ENCODE measurements around the gene SIAH2.

Gene SIAH2

DNA sequence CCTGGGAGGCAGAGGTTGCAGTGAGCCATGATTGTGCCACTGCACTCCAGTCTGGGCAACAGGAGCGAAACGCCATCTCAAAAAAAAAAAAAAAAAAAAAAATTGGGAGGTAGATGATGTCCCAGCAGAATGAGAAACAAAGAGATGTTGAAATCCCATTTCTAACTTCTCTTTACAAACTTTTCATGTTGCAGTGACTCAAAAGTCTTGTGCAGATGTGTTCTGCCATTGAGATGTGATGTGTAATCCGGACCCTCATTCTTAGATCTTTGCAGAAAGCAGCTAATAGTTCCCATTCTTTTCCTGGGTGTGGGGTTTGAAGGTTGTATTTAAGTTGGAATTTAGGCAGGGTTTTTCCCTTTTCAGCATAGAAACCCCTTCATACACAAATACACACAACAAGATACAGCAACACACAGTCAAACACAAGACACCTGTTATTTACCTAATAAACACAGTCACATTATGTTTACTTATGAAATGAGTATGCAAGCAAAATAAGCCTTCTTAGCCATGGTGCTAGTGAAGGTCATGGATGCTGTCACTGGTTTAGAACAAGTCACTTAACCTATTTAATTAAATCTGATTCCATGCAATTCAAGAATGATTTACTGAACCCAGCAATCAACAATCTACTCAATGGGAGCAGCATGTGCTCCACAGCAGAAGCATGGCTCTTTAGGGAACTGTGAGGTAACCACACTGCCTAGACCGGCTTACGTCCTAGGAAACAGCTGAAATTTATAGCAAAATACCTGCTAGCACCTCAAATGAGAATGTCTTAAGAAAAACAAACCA is 14.9 kb downstream of the SIAH2 start:
- DNase-seq = no peak

DNA sequence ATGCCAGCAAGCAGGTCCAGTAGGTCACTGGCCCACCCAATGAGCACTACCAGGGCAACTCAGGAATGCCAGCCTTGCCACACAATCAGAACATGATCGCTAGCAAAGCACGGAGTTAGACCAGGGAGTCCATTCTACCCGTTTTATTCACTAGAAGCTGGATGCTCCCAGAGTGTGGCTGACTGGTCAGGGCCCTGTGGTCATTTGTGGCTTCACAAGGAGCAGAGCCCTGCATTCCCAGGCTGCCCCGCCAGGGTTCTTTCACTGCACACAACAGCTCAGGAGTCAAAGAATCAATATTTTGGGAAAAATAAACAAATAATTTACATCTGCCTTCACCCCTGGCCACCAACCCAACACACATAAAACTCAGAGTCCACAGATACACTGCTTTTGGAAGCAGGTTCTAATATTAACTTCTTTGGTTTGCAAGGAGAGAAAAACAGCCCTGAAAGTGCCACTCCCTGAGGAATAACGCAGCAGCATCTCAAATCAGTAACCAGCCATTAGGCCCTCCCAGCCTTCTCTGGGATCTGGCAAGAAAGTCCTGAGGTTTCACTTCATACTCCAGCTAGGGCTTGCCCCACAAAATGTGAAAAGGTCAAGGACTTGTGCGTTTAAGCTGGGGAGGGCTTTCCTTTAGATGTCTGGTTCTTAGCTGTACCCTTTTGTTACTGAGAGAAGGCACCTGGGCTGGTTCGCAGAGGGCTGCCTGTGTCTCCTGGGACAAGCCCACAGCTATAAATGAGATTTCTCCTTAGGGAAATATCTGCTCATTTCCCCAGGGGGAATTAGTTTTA is 16.0 kb downstream of the SIAH2 start:
- DNase-seq = no peak

GRCh38 chr3:150745832-150746231 is 17.1 kb downstream of the SIAH2 start:
- DNase-seq = no peak

DNA sequence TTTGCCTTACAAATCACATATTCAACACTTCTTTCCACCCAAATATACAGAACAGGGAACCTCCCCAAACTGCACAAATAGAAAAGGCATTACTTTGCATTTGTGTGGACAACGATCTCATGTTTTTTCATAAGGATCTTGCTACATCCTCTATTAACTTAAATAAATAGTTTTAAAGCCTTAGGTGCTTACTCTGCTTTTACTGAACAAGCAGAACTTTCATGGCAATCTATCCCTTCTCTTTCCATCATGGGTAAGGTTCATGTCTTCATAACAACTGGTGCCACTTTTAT is 18.1 kb downstream of the SIAH2 start:
- DNase-seq = no peak

GRCh38 chr3:150744041-150744918 is 18.7 kb downstream of the SIAH2 start:
- no peak for DNase-seq

DNA sequence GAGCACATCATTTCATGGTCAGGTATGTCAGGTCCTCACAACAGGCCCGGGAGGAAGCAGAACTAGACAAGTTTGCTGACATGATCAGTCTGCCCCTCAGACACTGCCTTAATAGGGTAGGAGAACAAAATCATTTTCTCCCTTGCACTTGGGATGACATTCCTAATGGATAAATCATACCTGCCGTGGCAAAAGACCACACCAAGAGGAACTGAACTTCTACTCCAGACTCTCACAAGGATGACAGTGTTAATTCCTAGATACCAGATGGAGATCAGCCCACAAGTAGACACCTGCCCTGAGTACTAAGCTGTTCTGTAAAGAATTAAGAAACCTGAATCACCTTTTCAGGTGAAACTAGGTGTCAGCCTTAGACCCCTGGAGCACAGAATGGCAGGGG is 19.5 kb downstream of the SIAH2 start:
- no peak for DNase-seq

GRCh38 chr3:150742679-150743078 is 20.3 kb downstream of the SIAH2 start:
- no peak for DNase-seq

DNA sequence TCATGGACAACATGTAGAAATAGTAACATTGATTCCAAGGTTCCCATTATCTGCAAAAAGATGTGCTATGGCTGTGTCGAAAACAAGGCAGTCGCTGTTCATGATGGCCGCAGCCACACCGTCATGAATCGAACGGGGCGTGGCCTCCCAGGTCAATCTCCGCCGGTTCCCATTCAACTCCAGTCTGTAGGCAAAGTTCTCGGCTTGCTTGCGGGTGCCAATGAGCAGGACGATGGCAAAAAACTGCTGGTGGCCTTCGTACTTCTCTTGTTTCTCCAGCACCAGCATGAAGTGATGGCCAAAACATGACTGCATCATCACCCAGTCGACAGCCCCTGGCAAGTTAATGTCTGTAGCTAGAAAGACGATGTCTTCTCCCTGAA is 20.8 kb downstream of the SIAH2 start:
- no peak for DNase-seq

DNA sequence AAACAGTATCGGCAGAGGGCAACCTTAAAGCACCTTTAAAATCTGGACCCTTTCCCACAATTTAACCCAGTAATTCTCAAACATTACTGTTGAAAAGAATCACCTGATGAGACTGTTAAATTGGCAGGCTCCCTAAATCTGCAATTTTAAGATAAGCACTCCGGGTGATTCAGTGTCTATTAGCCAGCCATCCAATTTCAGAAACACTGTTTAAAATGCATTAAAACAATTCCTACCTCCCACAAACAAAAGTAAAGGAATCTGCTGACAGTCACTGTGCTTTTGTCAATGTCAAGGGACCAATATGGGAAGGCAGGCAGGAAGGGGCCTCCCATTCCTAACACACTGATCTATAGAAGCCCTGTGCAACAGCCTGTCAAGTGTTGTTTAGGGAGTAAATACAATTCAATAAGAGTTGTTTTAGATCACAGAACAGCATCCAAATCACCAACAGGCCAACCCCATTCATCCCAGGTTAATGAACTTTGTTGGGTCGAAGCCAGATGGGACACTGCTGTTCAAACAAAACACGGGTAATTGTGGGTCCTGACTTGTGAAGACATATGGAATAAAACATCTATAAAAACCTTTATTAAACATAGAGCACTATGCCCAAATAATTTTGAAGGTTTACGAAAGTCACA is 21.4 kb downstream of the SIAH2 start:
- DNase-seq = no peak

GRCh38 chr3:150740733-150741496 is 22.1 kb downstream of the SIAH2 start:
- DNase-seq = no peak

GRCh38 chr3:150739877-150740645 is 22.9 kb downstream of the SIAH2 start:
- no peak for DNase-seq

GRCh38 chr3:150739200-150739863 is 23.6 kb downstream of the SIAH2 start:
- DNase-seq = no peak

DNA sequence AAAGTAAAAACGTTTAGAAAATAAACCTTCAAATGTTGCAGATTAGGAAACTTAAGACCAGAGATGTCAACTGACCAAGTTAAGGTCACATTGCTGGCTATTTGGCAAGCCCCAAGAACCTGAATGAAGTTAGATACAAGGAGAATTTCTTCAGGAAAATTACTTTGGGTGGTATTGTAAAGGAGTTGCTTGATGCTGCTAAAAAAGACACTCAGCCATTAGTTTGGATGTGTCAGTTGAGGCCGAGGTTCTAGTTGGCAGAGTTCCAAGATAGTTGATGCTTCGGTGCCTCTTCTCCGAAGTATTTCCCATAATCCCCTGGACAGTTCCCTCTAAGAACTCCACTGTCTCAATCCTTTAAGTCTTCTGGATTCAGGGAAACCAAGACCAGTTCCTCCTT is 24.3 kb downstream of the SIAH2 start:
- no peak for DNase-seq

GRCh38 chr3:150737874-150738679 is 24.9 kb downstream of the SIAH2 start:
- DNase-seq = no peak

DNA sequence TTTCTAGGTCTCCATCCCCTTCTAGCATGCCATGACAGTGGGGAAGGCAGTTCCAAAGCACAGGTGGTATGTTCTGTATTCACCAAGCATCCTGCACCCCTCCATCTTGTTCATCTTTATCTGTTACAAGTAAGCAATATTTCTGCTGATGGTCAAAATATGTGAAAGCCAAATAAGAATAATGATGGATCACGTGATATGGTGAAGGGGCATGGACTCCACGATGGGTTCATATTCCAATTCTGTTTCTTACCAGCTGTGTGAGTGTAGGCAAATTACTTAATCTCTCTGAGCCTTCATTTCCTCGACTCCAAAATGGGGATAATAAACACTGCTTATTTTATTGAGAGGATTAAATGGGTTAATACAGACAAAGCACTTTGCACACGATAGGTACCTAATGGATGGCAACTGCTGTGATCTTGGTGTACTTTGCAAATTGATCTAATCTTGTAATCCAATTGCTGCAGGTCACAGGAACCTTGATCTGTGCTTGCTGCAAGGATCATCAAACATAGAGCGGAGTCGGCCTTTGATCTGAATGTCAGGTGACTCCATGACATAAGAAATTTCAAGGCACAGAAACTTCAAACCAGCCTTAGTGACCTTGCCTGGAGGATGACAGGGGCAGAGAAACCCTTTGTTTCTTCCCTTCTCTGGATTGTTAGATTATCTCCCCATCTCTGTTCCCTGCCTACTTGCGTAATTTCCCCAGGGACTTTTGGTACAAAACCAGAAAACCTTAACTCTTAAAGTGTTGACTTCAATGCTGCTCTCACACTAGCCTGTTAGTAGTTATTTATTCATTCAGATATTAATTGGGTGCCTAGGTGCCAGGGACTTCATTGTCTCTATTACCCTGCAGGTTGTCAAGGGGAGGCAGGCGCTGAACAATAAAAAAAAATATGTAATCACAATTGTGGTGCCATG is 25.8 kb downstream of the SIAH2 start:
- DNase-seq = no peak

DNA sequence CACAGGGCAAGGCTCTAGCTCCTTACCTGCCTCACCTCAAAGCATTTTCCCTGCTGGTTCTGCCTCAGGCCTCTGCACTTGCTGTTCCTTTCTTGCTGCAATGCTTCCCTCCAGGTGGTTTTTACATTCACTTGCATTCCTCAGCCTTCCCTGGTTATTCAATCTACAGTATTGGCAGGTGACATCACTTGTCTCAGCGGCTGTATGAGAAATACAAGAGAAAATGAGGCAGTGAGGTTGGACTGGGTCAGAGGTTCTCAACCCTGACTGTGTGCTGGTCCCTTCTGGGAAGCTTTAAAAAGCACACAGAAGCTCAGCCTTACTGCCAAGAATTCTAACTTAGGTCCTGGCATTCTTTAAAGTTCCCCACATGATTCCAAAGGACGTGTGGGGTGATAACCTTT is 26.7 kb downstream of the SIAH2 start:
- DNase-seq = no peak

DNA sequence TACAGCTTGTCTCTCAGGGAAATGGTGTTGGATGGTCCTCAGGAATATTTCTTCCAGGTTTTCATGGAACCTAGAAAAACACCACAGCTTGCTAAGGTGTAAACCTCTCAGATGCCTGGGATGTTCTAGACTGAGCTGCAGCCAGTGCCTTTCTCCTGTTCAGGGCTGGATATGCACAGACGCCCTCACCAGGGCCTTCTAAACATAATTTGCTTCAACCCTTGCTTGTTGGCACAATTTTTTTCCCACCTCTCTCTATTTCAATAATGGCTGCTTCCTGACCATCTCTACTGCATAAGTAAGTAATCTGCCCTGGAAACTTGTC is 28.2 kb downstream of the SIAH2 start:
- no peak for DNase-seq

DNA sequence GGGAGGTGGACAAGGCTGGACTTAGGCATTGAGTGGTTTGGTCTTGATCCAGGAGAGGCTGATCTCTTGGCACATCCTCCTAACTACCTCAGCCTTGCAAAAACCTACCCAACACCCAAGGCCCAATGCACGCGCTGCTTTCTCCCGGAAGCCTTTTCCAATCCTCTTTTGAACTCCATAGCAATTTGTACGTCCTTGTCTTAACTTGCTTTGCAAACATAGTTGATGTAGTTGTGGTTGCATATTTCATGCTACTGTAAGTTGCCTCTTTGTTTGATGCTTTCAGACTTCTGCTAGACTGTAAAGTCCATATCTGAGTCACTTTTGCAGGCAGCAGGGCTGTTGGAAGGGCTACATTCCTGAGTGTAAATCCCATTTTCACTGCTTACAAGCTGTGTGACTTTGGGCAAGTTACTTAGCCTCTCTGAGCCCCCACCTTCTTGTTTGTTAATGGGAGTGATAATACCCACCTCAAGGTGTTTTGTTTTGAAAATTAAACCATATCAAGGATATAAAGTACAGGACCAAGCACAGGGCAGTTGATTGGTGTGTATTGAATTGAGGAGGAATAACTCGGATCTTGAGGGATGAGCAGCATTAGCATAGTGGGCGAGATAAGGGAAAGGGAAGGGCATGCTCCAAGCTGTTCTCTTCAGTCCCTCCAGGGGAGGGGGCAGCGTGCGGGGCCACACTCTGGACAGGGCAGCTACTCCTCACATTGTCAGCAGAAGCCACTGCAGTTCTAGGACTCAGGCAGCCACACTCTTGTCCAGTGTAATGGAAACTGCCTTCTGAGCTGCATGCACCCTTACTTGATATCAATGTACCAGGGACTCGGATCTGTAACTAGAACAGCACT is 28.8 kb downstream of the SIAH2 start:
- DNase-seq = no peak
